GM19328 (cell line): ENCODE data around the gene MYPN.
"Not testable (repeated sequence)": the region's sequence is repeated elsewhere in the genome, so short reads cannot be mapped to it uniquely, and the experiment has no call there.

Experiments
- ATAC-seq: cut with Tn5 transposase; IDR thresholded peaks from one replicate; pipeline ENCODE4 v1.9.1; 2021; ENCODE audit warnings: mild to moderate bottlenecking, moderate library complexity; ENCODE audit not compliant: unreplicated experiment

Gene MYPN

GRCh38 chr10:68128015-68128414, 18.7 kb downstream of the MYPN start:
- no peak for ATAC-seq

DNA sequence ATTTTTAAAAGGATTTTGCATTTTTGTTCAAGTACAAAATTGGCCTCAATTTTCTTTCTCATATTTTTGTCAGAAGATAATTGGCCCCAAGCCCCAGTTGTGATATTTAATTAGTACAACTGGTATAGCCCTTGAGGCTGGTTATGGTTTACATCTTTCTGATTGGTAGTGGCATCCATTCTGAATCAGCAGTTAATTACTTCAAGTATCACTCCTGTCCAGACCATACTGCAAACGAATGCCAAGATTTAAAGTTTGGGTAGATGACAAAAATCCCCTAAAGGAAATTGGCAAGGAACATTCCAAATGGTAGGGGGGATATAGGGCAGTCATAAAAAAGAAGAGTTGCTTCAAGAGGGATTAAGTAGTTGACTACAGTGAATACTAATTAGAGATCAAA, 23.1 kb downstream of the MYPN start:
- no peak for ATAC-seq

DNA sequence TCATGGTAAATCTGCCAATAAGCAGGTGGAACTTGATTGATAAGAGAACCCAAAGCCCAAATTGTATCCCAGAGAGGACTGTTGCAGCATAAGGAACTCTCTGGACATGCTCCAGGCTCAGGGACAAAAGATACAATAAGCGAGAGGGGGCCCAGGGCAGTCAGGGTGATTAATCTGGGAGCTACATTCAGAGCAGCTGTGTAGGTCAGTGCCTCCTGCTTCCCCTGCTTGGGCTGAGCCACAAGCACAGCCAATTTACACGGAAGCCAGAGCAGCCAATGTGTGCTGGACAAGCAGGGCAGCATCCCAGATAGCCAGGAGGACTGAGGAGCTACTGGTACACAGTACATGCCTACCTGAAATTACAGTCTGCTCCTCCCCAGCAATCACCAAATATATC, 24.2 kb downstream of the MYPN start:
- no peak for ATAC-seq

- ATAC-seq = no peak
These were observed 26.1 kb downstream of the MYPN start for GRCh38 chr10:68135362-68135761.

GRCh38 chr10:68135922-68136792, 26.9 kb downstream of the MYPN start:
- no peak for ATAC-seq

DNA sequence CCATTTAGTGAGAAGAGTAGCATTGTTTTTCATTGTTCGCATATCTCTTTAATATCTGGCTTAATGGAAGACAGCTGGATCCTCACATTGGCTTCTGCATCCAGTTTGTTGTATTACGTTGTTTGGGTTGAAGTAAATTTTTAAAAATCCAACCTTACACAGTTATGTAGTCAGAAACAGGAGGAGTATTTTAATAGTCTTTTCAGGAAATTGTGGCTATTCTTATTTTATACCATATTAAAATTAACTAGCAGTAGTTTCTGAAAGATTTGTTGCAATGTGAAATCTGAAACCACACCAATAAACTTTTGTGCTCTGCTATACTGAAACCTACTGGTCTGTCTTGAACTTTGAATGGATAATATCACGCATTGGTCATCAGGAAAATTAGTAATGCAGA, 27.9 kb downstream of the MYPN start:
- ATAC-seq = no peak

DNA sequence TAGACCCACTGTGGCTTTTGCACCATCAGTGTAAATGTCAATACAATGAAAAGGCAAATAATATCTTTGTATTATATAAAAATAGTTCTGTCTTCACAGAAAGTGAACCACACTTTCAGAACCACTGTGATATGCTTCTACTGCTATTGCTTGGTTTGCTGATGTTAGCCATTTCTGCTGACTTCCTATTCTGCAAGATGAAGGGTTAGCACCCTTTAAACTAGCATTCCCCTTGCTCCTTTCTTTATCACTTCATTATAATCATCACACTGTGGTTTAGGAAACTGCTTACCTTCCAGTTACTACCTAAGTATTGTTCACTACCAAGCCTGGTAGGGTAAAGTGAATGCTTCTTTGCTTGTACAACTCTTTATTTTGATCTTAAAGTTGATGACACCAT, 29.2 kb downstream of the MYPN start:
- ATAC-seq = no peak

GRCh38 chr10:68139448-68140272, 30.4 kb downstream of the MYPN start:
- no peak for ATAC-seq

- no peak for ATAC-seq
These were observed 33.5 kb downstream of the MYPN start for GRCh38 chr10:68142761-68143160.

DNA sequence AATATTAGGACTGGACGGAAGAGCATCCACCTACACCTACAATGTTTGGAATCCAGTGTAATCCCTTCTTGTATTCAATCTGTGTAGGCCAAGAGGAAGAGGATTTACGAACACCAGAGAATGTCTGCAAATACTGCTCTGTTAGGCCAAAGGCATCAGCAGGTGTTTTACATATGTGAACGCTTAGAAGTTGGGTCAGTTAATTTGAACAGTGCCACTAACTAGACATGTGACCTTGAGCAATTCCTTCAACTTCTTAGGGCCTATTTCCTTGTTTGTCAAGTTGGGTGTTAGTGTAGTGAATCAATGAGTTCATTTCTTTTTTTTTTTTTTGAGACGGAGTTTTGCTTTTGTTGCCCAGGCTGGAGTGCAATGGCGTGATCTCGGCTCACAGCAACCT, 35.4 kb downstream of the MYPN start:
- ATAC-seq = no peak

DNA sequence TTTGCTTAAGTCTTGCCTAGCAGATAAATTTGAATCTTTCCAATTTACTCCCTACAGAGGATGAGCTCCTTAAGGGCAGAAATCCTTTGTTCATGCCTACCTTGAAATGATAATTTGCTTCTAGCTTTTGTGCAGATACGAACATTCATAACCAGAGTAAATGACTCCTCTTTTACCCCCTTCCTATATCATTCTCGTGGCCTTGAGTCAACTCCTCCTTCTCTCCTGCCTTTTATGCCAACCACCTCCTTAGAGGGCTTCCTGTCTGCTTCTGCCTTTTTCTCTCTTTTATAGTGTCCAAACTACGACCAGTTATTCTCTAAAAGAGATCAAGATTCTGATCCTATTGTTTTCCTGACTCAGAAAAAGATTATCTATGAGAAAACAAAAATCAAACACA, 36.4 kb downstream of the MYPN start:
- ATAC-seq = no peak

DNA sequence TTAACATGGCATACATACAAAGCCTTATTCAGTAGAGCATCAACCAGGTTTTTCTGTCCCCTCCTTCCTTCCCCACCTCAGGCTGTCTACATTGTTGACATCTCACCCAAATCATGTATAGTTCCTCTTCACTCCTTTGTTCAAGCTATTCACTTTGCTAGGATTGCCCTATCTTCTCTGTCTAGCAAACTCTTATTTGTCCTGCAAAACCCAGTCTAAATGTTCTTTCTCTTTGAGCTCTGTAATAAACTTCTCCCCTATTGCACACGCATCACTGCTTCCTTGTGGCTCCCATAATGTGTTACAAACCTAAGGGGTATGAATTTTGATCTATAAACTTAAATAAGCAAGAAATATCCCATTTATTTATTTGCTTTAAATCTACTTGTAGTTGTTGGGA, 36.8 kb downstream of the MYPN start:
- ATAC-seq = no peak

DNA sequence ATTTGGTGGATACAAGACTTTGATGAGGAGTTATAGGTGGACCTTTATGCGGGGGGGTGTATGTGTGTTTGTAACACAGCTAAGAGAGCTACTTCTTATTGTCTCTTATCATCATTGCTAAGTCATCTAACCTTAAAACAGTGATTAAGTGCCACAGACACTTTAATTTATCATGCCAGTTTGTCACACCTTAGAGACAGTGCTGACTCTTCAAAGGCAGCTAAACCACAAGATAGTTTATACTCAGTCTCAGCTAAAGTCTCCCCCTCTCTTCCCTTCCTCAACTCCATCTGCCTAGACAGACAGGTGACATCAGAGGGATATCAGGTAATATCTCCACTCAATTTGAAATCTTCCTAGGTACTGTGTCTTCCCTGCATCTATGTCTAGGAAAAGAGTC, 42.2 kb downstream of the MYPN start:
- ATAC-seq = no peak

GRCh38 chr10:68153473-68154210, 44.4 kb downstream of the MYPN start:
- ATAC-seq = no peak

DNA sequence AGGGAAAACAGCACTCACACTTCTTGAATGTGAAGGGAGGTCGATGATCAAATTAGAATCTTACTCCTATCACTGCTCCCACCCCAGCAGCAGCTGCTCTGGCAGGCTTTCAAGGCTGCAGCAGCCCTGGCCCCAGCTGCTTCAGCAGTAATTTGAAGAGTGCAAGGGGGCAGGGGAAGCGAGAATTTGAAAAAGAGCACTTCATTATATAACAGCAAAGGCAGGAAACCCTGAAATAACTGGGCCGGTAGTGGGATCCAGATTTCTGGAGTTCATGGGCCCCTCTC, 44.9 kb downstream of the MYPN start:
- no peak for ATAC-seq

DNA sequence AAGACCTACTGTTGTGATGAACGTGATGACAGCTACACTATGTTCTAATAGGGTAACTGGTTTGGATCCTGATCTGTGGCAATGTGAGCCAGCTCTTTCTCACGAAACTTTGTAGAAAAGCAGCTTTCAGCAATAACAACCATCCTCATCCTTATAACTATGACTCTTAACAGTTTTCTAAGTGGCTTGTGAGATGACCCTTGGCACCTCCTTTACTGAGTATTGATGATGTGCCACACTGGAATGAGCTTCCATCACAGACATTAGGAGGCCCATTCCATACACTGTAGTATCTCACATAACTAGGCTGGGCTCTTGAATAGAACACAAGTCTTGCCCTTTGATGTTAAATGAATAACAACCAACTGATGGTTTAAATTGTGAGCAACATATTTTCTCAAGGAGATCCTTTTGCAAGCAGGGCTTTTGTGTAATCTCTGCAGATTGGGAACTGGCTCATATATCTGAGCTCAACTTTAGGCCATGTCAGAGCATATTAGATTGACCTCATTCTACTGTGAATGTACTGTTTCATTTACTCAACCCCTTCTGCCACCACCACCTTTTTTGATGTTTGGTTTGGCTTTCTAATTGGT, 46.4 kb downstream of the MYPN start:
- no peak for ATAC-seq

- ATAC-seq = no peak
These were observed 47.3 kb downstream of the MYPN start for GRCh38 chr10:68156373-68157185.

GRCh38 chr10:68157522-68157921, 48.2 kb downstream of the MYPN start:
- ATAC-seq = not testable (repeated sequence)

GRCh38 chr10:68158031-68158430, 48.7 kb downstream of the MYPN start:
- no peak for ATAC-seq

DNA sequence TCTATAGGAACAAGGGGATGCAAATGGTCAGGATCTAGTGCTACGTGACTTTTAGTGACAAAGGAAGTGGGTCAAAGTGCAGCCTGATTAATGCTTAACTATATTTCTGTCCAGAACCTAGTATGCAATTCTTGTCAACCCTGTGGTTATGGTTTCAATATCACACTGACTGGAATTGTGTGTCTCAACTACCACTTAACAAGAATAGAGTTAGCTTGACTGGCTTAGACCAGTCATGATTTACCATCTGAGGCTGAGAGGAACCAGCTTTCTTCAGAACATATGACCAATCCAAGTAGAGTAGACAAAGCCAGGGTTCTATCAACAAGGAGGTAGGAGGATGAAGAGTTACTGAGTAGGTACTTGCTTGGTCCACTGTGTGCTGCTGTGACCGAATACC, 54.4 kb downstream of the MYPN start:
- ATAC-seq = peak; percentile 81
